ENCODE results near the gene ATP6V1A. TPM values are rescaled to one million over a fixed set of nuclear protein-coding genes. Genes with fewer than 3 reads are reported as not detected.

The ATP6V1A gene
- 12.1 and 16.7 TPM in 2 replicates for polyA plus RNA-seq (2012; rRNA removed)
- polyA plus RNA-seq (2012; cell fraction: cytosol; rRNA removed), result 18.4 and 18.8 TPM in 2 replicates
- polyA plus RNA-seq (2012; cell fraction: nucleus; rRNA removed), result 4.8 and 12.7 TPM in 2 replicates

DNA sequence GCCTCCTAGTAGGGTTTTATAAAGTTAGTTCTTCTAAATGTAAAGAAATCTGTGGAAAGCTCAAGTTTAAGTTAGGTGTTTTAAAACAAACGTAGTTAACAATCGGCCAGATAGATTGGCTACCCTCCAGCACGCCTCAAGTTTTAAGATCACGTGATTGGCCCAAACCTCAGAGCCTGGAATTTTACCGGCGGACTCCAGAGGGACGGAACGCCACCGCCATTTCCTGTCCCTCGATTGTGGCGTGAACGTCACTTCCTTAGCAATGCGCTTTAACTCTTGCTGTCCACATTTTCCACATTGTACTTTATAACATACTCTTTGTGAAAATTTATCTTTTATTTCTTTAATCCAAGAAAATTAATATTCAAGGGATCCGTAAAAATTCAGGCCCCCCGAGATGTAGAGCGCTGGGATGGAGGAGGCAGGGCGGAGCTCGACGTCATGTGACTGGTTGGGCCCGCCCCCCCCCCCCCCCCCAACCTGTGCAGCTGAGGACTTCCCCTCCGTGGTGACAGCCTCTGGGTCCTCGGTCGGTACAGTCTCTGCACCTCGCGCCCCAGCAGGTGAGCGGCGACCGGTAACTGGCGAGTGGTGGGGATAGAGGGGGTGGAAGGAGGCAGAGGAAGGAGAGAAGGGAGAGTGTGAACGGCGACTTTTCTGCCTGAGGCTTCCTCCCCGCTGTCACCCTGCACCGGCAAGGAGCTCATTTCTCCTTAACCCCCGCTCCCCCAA is at the start of gene ATP6V1A:
Gene ATP6V1A (plus strand): TSS at position 488 of the 735 bp plus-strand sequence. CDS start 31,719 bp downstream, outside the sequence.
- peaks cover 0 to 4% of the 10 kb centered on the region in 2 experiments for H3K36me3 ChIP-seq (replicated peaks in 1 of 2; ENCODE audit: control insufficient read depth in 1 of 2, insufficient read depth in 2 of 2, low read length in 1 of 2)
- peak within 1 kb of the TSS; percentile 94 to 99 for H3K4me3 ChIP-seq (ENCODE audit: low read depth in 2 of 2, low read length in 1 of 2)
- H3K4me1 ChIP-seq (ENCODE audit: control insufficient read depth in 1 of 2, insufficient read depth in 2 of 2, low read depth in 1 of 2, low read length in 1 of 2), result peaks cover 6 to 16% of the 10 kb centered on the region in 2 experiments; a peak in 3 of 4 replicates
- WGBS (ENCODE audit: low lambda C conversion rate), result under 1% methylated on average over 33 of the region's 34 CpGs
- ChIA-PET POLR2A (interaction anchor here (0.8 kb wide), 1 partner anchor 232 kb away, joined by 3 read pairs; the partner anchor contains the start of gene SPICE1), CTCF (interaction anchor here (0.7 to 2.3 kb wide), 7 partner anchors 10 to 433 kb away, joined by 3 to 42 read pairs (median 4); partner anchors contain the start of gene DRD3)
- H3K9ac ChIP-seq, result peak within 1 kb of the TSS; percentile 97
- H2AFZ ChIP-seq (ENCODE audit: low read depth), result peak within 1 kb of the TSS; percentile 88
- peaks cover 30% of the 10 kb centered on the region for H4K20me1 ChIP-seq (ENCODE audit: insufficient read depth)
- TF ChIP-seq, protein P1, sequence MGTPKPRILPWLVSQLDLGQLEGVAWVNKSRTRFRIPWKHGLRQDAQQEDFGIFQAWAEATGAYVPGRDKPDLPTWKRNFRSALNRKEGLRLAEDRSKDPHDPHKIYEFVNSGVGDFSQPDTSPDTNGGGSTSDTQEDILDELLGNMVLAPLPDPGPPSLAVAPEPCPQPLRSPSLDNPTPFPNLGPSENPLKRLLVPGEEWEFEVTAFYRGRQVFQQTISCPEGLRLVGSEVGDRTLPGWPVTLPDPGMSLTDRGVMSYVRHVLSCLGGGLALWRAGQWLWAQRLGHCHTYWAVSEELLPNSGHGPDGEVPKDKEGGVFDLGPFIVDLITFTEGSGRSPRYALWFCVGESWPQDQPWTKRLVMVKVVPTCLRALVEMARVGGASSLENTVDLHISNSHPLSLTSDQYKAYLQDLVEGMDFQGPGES (IDR thresholded peaks at IDR 0.05; ENCODE audit: low read depth, low read length), result no peak
- TF ChIP-seq, protein P2, sequence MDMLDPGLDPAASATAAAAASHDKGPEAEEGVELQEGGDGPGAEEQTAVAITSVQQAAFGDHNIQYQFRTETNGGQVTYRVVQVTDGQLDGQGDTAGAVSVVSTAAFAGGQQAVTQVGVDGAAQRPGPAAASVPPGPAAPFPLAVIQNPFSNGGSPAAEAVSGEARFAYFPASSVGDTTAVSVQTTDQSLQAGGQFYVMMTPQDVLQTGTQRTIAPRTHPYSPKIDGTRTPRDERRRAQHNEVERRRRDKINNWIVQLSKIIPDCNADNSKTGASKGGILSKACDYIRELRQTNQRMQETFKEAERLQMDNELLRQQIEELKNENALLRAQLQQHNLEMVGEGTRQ (IDR thresholded peaks at IDR 0.05; ENCODE audit: borderline replicate concordance, low read depth, low read length), result peak; percentile 31; the same call in 1 of the 2 replicates
- peak; percentile 75 for TF ChIP-seq RFX5 (IDR thresholded peaks at IDR 0.05; ENCODE audit: low read length)
- TF ChIP-seq MXI1 (IDR thresholded peaks at IDR 0.05; ENCODE audit: low read depth, low read length), result 0 out of 2 replicates have a peak, but pooled peaks have one; percentile 6
- TF ChIP-seq GATA2 (CRISPR knock-in tag; IDR thresholded peaks at IDR 0.05), result 0 out of 2 replicates have a peak, but pooled peaks have one; percentile 16
- TF ChIP-seq, protein P3, sequence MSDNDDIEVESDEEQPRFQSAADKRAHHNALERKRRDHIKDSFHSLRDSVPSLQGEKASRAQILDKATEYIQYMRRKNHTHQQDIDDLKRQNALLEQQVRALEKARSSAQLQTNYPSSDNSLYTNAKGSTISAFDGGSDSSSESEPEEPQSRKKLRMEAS (IDR thresholded peaks at IDR 0.05; ENCODE audit: low read depth), result peak; percentile 95
- TF ChIP-seq TCF12 (IDR thresholded peaks at IDR 0.05), result peak; percentile 32; the same call in 1 of the 2 replicates
- TF ChIP-seq TAF1 (IDR thresholded peaks at IDR 0.05; ENCODE audit: borderline replicate concordance, low read depth, low read length), result 0 out of 2 replicates have a peak, but pooled peaks have one; percentile 21
- TF ChIP-seq FOXM1 (IDR thresholded peaks at IDR 0.05; ENCODE audit: low read depth), result no peak
- TF ChIP-seq NFIC (IDR thresholded peaks at IDR 0.05; ENCODE audit: borderline replicate concordance), result peak; percentile 41; the same call in 1 of the 2 replicates
- TF ChIP-seq, protein P4, sequence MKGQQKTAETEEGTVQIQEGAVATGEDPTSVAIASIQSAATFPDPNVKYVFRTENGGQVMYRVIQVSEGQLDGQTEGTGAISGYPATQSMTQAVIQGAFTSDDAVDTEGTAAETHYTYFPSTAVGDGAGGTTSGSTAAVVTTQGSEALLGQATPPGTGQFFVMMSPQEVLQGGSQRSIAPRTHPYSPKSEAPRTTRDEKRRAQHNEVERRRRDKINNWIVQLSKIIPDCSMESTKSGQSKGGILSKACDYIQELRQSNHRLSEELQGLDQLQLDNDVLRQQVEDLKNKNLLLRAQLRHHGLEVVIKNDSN (IDR thresholded peaks at IDR 0.05; ENCODE audit: borderline replicate concordance, low read depth), result peak; percentile 91
- TF ChIP-seq GABPA (IDR thresholded peaks at IDR 0.05; ENCODE audit: low read depth), result peak; percentile 93
- 0 out of 4 replicates have a peak, but pooled peaks of 1 of the 2 experiments have one; percentile 23 for TF ChIP-seq EP300 (IDR thresholded peaks at IDR 0.05; ENCODE audit: borderline replicate concordance in 1 of 2, low read depth in 1 of 2, low read length in 1 of 2)
- no peak for TF ChIP-seq FOSL2 (IDR thresholded peaks at IDR 0.05; ENCODE audit: borderline replicate concordance, low read depth)
- no peak for TF ChIP-seq YY1 (IDR thresholded peaks at IDR 0.05; ENCODE audit: low read depth)
- no peaks in the 10 kb centered on the region for H3K27me3 ChIP-seq (ENCODE audit: insufficient read depth)
- H3K4me2 ChIP-seq, result peak within 1 kb of the TSS; percentile 87
- peaks cover 12% of the 10 kb centered on the region for H3F3A ChIP-seq (replicated peaks; ENCODE audit: insufficient read depth)
- no peaks in the 10 kb centered on the region for H3K9me3 ChIP-seq
- H3K9me2 ChIP-seq, result no peaks in the 10 kb centered on the region
- peak; percentile 85 for DNase-seq
- peaks cover 75% of the 10 kb centered on the region for H3K79me2 ChIP-seq (ENCODE audit: insufficient read depth)
- H3K27ac ChIP-seq (ENCODE audit: low read depth in 2 of 2, low read length in 1 of 2), result peak within 1 kb of the TSS; percentile 100
